Body of pancreas (tissue), 4 donors: ENCODE measurements around the gene ABCB10.

Source experiments
- CTCF ChIP-seq, 7 experiments: fragments of 450-650 bp in 4 of 7; fragments of 200-600 bp in 3 of 7; sonication (generic) in 3 of 7; IDR thresholded peaks; one replicate each; pipeline ENCODE4 v1.5.1; 2016 to 2019; ENCODE audit warnings: antibody characterized with exemption in 7 of 7
- POLR2A ChIP-seq, 3 donors: fragments of 450-650 bp; IDR thresholded peaks; one replicate each; pipeline ENCODE4 v1.6.1; 2016; ENCODE audit warnings: antibody characterized with exemption in 3 of 3, mild to moderate bottlenecking in 2 of 3

GRCh38 chr1:229526695-229527094, 31.8 kb downstream of the ABCB10 start:
- TF ChIP-seq CTCF (IDR thresholded peaks at IDR 0.05) = no peak
- TF ChIP-seq POLR2A (IDR thresholded peaks at IDR 0.05) = no peak
